GM18951 (cell line): ENCODE data around the gene ZNF831.

ENCODE experiments used
- POLR2A ChIP-seq: IDR thresholded peaks from 4 replicates; pipeline ENCODE4 v1.6.1; 2011; ENCODE audit warnings: mild to moderate bottlenecking; ENCODE audit not compliant: insufficient read length, insufficient read depth; ENCODE audit errors: extremely low read depth
- in situ Hi-C: fragments of 300-500 bp; cut with MboI; formaldehyde crosslinking; loops from one replicate; pipeline ENCODE4 v1.12.0; 2022; ENCODE audit warnings: low sequenced_read_pairs, mixed read lengths, inconsistent platforms; ENCODE audit not compliant: unreplicated experiment

ZNF831 gene

GRCh38 chr20:59127839-59128238 is 35.8 kb upstream of the ZNF831 start:
- in situ Hi-C loops = no loop called here
- TF ChIP-seq POLR2A = no peak

DNA sequence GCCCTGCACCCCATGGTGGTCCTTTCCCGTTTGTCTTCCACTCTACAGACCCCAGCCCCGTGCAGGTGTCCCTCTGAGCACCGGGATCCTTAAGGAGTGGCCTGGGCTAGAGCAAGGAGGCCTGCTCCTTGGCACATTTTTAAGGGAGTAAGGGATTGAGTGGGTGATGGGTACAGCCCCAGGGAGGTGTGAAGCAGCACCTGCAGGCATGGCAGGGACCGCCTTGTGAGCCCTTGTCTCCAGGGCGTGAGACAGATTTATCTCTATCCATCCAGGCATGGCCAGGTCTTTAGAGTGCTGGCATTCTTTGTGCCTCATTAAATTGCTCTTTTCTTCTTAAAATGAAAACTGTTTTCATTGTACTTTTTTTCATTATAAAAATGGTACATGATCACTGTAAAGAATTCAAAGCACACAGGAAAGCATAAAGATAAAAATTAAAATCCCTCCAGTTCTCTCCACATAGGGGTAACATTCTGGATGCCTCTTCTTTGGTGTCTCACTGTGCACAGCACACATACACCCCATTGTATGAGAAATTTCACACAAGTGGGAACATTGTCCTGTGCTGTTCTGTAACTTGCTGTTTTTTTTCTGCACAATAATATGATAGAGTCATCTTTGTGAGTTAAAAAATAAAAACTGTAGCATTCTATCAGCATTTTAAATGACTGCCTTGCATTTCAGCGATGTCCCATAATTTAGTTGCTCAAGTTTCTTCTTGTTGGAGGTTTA is 31.9 kb upstream of the ZNF831 start:
- TF ChIP-seq POLR2A = no peak
- in situ Hi-C loops = no loop called here

GRCh38 chr20:59134182-59134581 is 29.4 kb upstream of the ZNF831 start:
- in situ Hi-C loops = no loop called here
- no peak for TF ChIP-seq POLR2A

DNA sequence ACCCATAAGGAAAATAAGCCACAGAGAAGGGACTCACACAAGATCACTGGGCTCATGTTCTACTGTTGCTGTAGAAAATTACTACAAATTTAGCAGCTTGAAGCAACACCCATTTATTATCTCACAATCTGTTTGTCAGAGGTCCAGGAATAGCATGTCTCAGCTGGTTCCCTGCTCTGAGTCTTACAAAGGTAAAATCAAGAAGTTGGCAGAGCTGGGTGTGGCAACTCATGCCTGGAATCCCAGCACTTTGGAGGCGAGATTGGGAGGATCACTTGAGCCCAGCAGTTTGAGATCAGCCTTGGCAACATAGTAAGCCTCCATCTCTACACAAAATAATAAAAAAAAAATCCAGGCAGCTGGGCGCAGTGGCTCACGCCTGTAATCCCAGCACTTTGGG is 28.5 kb upstream of the ZNF831 start:
- no peak for TF ChIP-seq POLR2A
- in situ Hi-C loops = no loop called here

- no peak for TF ChIP-seq POLR2A
- in situ Hi-C loops = no loop called here
Measured at GRCh38 chr20:59136027-59136426, 27.6 kb upstream of the ZNF831 start.

DNA sequence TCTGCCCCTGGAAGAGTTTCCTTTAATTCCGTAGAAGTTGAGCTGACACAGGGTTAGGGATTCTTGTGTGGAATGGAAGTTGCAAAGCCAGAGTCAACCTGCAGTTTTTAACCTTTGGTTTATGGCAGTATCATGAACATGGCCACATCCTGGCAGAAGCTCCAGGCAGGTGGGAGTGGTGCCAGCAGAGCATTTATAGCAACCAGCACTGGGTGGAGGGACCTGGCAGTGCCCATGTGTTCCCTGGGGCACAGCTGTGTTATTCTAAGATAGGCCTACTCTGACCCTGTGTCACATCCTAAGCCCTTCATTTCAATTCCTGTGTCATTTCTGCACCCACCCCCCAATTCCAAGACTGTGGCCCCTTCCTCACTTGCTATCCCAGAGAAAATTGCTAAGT is 26.1 kb upstream of the ZNF831 start:
- TF ChIP-seq POLR2A = no peak
- in situ Hi-C loops = no loop called here

- in situ Hi-C loops = no loop called here
Measured at GRCh38 chr20:59138114-59138748, 25.4 kb upstream of the ZNF831 start.

DNA sequence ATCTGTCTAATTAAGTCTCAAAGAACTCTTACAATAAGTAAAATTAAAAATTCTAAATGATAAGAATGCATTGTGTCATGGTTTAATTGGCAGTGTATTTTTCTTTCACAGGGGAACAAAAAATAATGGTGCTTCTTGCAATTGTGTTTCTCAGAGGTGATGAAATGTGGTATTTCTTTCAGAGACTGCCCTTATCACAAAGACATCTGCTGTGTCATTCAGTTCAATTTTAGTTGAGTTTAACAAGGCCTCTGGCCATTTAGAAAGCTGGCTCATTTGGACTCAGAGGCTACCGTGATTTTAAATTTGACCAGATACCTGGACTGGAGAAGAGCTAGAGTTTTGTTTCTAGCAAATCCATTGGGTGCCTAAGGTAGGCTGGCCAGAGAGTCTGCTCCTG is 23.6 kb upstream of the ZNF831 start:
- in situ Hi-C loops = no loop called here
- TF ChIP-seq POLR2A = no peak

More at GRCh38 chr20:59138114-59138748, 25.4 kb upstream of the ZNF831 start:
- TF ChIP-seq POLR2A = no peak

DNA sequence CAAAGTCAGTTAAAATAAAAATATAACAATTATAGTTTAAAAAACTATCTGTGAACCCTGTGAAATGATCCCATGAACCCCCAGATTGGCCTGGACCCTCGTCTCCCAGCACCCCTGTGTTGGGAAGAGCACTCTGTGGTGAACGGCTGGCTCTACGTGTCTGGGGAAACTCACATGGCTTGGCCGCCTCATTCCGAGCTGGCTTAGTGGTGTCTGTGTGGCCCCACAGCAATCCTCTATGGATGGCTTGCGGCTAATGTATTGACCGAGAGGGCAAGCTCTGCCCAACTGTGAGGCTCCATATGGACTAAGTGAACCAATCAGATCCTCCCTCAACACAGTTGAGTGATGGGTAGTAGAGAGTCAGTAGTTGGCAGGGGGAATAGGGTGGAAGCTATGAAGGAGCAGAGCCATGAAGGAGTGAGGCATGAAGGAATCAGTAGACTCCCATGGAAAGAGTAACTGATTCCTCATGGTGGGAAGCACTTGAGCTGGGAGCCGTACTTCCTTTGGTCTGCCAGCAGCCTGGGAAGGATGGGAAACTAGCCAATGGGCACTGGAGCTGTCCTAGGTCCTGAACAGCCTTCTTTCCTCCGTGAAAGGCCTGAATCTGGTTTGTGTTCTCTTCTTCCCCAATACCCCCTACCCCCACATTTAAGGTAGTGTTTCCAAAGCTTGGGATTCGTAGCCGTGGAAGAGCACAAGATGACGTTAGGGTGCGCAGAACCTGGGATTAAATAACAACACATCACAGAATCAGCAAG is 21.6 kb upstream of the ZNF831 start:
- TF ChIP-seq POLR2A = no peak
- in situ Hi-C loops = no loop called here

GRCh38 chr20:59143326-59143725 is 20.3 kb upstream of the ZNF831 start:
- in situ Hi-C loops = no loop called here
- TF ChIP-seq POLR2A = no peak

GRCh38 chr20:59144179-59144830 is 19.3 kb upstream of the ZNF831 start:
- no peak for TF ChIP-seq POLR2A
- in situ Hi-C loops = no loop called here

GRCh38 chr20:59144831-59145196 is 18.8 kb upstream of the ZNF831 start:
- no peak for TF ChIP-seq POLR2A
- in situ Hi-C loops = no loop called here

DNA sequence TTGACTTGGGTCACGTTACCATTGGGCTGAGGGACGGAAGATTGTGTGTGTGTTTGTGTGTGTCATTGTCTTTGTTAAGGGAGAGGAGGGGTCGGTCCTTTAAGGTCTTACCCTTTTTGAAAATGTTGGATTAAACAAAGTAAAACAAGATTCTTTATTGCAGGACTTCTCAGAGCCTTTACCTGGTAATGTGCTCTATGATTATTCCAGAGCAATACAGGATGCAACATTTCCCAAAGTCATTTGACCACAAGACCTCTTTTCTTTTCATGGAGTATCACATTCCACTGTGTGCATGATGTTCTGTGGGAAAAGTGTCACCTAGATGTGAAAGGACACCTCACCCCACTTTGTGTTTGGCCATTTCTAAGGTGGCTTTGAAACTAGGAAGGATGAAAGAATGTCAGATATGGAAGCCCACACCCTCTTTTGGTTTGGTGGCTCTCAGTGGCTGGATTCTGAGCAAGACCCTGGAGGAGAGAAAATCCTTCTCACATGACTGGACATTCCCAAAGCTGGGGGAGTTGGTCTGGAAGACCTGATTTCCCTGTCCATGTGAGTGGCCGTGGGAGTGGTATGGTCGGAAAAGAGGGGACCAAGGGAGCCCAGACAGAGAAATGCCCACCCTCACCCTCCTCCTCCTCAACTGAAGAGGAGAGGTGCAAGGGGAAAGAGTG is 18.2 kb upstream of the ZNF831 start:
- in situ Hi-C loops = no loop called here
- no peak for TF ChIP-seq POLR2A
